Fibroblast of skin of abdomen (primary cell): ENCODE measurements around the gene SERTM2. TPM values are rescaled to one million over a fixed set of nuclear protein-coding genes. Genes with fewer than 3 reads are reported as not detected.
"Not testable (repeated sequence)": the region's sequence is repeated elsewhere in the genome, so short reads cannot be mapped to it uniquely, and the experiment has no call there.

ENCODE experiments used
- DNase-seq: peaks from one replicate; pipeline ENCODE4 v3.0.0-alpha.2; 2013
- polyA plus RNA-seq, 2 experiments: library from polyadenylated mRNA; unstranded; fragments of 120-200 nt; gene quantifications; one replicate each; pipeline ENCODE4 v1.2.1, GENCODE V29; 2013; ENCODE audit not compliant: insufficient read length in 2 of 2

The SERTM2 gene
- polyA plus RNA-seq (2013, experiment 1 of 2; ENCODE audit: insufficient read length): not detected
- polyA plus RNA-seq (2013, experiment 2 of 2; ENCODE audit: insufficient read length): not detected

DNA sequence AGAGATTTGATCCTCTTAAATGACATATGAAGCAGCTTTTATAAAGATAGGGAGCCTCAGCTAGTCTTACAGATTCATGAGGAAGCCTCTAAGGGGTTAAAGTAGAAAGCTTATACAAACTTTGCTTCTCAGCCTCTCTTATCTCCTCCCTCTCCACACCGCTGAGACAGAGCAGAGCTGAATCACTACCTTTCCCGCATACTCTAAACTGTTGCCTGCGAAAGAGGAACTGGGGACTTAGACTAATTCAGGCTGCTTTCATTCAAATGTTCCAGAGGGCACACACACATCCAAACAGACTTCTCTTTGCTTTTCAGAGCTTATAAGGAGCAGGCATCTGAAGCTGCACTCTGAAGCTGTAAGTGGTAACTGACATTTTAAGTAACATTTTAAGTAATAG is at the start of gene SERTM2:
Gene SERTM2 (plus strand): TSS at position 169 of the 400 bp plus-strand sequence. CDS start 7,213 bp downstream, outside the sequence.
- peak; percentile 3 for DNase-seq

DNA sequence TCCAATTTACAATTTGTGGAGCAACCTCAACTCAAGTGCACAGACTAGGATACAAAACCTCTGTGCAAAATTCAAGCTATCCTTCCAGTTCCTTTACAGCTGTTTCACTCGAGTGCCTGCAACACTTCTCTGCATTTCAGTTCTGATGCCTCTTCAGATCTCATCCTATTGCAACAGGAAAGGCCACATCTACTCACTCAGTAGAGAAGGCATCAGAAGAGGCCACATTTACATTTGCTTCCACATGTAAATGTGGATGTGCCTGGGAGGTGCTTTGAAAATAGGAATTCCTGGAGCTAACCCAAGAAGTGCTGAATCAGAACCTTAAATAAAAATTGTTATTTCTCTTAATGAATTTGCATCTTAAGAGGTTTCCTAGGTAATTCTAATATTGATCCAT is 45.8 kb upstream of the SERTM2 start:
- no peak for DNase-seq

DNA sequence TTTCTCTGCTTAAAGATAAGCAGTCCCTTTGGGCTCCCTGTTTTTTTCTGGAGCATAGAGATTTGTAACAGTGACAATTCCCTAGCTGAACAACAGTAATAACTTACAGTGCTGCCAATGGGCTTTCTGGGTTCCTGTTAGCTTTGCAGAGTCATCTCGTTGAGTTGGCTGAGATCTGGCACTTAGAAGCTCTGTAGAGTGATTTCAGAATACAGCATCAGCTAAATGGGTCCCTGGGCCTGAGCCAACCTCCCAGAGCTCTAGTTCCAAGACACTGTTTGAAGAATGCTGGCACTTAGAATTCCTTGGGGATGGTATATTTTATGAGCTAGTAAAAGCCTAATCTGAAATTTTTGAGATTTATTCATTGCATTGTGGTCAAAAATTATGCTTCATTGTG is 43.5 kb upstream of the SERTM2 start:
- no peak for DNase-seq

DNA sequence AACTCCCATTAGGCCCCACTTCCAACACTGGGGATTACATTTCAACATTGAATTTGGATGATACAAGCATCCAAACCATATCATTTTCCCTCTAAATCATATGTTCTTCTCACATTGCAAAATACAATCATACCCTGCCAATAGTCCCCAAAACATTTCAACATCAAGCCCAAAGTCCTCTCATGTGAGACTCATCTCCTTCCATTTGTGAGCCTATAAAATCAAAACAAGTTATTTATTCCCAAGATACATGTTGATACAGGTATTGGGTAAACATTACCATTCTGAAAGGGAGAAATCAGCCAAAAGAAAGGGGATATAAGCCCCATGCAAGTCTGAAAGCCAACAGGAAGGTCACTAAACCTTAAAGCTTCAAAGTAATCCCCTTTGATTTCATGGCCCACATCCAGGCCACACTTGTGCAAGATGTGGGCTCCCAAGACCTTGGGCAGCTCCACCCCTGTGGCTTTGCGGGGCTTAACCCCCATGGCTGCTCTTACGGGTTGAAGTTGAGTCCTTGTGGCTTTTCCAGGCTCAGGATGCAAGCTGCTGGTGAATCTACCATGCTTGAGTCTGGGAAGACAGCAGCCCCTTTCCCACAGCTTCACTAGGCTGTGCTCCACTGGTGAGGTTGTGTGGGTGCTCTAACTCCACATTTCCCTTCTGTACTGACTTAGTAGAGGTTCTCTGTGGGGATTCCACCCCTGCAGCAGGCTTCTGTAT is 40.6 kb upstream of the SERTM2 start:
- DNase-seq: no peak

DNA sequence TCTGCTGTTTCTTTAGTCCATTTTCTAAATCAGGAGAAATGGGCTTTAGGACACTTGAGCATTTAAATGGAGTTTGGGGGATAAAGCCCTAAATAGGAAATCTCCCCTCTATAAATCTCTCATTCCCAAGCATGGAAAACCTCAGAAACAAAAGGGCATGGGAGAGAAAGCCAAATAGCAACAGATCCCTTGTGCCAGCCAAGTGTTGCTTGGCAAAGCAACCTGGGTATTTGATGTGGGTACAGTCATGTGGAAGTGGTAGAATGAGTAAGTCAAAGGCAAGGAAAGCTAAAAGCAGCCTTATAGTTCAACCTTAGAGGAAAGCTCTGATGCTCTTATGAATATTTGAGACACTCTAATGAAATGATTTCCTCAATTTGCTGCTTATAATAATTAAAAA is 29.5 kb upstream of the SERTM2 start:
- no peak for DNase-seq

DNA sequence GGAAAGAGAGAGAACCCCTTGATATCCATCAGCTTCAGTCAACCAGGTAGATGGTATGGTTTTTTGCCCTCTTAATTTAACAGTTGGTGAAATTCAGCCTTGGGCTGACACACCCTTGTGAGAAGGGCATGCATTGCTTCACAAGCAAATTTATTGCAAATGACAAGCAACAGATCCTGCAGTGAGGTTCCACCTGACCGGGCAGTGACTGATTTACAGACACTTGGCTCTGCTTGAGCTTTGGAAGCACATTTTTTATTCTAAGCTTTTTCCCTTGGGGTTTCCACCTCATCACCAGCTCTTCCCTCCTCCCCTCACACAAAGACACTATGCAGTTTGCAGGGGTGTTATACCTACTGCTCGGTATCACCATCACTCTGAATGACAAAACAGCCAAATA is 28.3 kb upstream of the SERTM2 start:
- DNase-seq: no peak

DNA sequence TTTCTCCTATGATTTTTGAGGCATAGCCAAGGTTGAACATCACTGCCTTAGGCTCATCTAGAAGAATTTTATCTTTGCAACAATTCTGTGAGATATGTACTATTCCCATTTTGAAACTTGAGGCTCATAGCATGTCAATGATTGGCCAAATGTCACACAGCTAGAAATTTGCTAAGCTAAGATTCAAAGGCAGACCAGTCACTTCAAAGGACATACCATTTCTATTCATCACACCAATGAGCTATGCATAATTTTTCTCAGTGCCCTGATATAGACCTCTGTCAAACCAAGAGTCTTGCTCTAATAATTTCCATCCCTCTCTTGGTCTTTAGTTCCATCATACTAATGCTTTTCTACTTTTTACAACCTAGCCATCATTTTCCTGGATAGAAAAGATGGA is 27.6 kb upstream of the SERTM2 start:
- DNase-seq: no peak

DNA sequence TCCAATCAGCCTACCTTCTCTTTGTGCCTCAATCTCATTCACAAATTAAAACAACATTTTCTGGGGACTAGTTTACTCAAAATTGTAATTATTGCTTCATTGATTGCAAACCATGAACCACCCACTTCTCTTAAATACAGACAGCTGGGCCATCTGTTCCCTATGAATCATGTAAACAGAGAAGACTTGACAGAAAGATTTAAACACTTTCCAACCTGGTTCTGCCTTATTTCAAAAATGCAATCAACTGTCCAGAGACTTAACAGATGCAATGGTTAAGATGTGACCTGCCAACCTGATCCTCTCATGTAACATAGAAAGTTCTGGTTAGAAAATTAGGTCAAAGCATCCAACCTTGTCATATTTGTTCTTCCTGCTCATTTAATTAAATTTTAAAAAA is 20.8 kb upstream of the SERTM2 start:
- DNase-seq: peak; percentile 9

DNA sequence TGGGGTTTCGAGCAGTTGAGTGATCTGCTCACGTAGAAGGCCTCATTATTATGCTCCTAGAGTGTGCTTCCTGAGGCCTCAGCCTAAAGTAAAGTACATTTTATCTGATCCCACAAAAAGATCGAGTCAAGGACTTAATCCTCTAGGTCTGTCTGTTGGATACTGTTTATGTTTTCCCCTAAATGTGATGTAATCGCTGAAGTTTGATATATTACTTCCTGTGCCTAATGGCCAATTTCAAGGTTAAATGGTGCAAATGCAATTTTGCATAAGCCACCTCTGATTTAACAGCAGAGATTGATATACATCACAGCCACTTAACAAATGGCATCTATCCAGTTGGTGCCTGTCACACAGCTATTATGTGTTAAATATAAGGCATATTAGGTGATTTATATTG is 19.4 kb upstream of the SERTM2 start:
- DNase-seq: no peak

DNA sequence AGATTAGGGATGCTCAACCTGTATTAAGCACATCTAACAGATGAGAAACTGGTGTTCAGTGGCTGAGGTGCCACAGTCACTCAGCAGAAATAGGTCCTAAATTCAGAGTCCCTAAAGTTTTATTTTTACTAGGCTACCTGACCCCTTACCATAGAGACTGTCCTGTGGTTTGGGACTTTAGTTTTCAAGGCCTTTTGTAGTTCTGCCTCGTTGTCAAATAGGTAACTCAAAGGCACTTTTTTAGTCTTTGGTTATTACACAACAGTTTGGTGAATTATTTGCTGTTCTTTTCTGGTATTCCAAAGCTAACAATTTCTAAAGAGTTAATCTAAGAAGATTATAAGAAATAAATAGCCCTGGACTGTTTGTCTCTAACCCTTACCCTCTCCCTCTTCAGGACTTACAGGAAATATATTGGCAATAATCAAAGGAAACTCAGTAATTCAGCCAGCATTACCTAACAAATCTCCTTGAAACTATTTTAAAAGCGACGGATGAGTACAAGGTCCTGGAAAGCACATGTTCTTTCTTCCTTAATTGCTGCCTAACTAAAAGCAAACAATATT is 12.8 kb upstream of the SERTM2 start:
- DNase-seq: no peak

DNA sequence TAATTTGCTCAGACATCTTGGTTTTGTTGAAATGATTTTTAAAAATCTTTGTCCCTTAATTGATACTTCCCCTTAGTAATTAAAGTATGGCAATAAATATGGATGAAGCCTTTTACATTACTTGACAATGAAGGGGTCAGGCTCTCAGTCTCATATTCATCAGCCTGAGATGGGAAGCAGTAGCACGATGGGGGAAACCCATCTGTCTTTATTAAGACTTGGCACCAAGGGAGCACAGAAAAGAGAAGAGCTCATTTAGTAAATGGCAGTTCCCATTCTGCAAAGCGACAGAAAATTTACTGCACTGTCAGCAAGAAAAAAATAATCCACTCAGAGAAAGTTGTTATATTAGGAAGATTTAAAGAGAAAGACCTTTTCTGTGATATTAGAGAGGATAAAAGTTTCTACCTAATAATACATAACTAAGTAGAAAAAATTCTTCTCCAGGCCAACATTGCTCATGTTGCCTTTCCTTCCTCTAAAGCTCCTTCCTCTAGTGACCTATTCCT is 7.9 kb upstream of the SERTM2 start:
- no peak for DNase-seq

DNA sequence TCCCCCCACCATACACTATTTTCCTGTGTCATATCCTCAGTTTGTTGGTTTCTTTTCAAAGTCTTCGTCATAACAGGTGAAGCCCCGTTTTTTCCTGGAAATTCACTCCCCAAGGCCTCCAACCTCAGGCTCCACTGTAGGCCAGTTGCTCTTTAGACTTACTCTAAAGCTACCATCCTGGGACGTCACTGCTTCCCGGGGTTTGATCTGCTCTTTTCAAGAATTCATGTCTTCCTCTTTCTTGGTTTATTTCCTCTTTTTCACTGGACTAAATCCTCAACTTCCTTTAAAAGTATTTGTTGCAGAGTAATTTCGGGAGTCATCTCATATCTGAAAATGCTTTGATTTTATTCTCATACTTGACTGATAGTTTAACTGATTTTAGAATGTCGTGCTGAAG is 6.5 kb upstream of the SERTM2 start:
- no peak for DNase-seq

DNA sequence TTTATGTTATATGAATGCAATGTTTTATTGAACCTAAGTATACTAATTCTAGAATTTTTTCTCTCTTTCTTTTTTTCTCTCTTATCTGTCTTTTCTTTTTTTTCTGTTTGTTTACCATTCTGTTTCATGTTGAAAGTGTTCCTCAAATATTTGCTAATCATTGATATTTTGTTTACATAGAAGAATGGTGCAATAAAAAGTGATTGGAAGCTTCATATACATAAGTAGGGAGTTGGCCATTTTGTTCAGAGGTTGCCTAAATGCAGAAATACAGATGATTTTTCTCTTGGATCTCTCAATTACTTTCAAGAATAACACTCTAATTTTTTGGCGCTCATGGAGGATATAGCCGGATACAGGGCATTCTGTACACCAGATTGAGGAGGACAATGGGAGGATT is 5.7 kb upstream of the SERTM2 start:
- DNase-seq: no peak

DNA sequence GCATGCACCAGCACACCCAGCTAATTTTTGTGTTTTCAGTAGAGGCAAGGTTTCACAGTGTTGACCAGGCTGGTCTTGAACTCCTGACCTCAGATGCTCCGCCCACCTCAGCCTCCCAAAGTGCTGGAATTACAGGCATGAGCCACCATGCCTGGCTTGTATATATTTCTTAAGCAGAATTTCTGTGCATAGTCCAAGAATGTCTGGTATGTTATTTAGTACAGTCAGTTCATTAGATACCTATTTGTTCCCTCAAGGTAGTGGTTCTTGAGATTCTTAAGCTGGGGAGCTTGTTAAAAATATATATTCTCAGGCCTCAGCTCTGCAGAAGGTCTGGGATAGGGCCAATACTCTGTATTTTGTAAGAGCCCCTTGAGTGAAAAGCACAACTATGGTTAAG is 4.6 kb upstream of the SERTM2 start:
- peak; percentile 4 for DNase-seq

DNA sequence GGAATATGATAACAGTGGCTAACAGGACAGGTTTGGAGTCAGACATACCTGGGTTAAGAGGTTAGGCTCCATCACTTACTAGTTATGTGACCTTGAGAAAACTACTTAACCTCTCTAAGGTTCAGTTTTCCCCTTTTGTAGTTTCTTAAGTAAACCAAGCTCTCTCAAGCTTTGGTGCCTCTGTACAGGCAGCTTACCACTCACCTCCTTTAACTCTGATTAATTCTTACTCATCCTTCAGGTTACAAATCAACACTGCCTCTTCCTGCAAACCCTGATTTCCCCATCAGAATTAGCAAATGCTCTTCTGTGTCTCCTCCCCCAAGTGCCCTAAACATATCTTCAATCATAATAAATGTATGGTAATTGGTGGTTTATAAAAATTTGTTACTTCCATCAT is 3.5 kb upstream of the SERTM2 start:
- DNase-seq: no peak

DNA sequence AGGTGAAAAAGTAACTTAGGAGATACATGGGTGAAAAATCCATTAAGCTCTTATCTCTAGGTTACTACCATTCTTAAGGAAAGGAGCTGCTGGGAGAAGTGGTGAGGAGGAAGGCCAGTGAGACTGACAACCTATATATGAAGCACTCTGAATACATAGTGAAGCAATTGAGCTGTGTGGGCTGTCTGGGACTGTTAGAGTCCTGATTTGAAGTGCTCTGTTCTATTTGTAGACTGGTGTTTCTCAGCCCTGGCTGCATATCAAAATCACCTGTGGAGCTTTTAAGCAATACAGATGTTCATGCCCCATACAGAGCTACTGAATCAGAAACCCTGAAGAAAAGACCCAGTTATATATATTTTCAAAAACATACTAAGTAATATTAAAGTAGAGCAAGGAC is 3.9 kb downstream of the SERTM2 start:
- no peak for DNase-seq

DNA sequence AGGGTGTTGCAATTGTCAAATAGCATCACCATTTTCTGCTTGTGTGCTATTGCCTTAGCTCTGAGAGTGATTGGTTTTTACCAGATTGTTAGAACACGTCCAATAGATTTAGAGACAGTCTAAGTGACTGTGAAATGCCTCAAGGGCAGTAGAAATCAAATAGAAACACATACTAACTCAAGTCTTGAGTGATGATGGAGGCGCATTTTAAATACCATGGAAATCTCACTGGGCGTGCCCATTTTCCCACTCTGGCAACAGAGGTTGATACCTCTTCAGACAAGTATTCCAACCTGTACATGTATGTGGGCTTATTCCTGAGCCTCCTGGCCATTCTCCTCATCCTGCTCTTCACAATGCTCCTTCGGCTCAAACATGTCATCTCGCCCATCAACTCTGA is 7.2 kb downstream of the SERTM2 start:
- no peak for DNase-seq

DNA sequence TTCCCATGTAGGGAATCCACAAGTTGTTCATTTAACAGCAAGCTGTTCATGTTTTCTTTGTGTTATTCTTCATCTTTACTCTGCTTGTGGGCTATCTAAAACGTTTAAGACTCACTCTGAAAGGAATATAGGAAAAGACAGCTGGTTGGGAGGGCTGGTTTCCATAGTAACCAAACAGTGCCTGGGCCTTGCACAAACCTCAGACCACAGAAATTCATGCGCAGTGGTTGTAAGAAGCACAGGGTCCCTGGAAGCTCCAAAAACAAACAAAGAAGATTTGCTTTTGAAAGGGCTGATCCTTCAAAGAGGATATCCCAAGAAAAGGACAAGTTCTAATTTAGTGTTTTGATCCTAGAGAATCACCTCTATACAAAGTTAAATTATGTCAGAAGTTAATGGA is 7.8 kb downstream of the SERTM2 start:
- peak; percentile 76 for DNase-seq

DNA sequence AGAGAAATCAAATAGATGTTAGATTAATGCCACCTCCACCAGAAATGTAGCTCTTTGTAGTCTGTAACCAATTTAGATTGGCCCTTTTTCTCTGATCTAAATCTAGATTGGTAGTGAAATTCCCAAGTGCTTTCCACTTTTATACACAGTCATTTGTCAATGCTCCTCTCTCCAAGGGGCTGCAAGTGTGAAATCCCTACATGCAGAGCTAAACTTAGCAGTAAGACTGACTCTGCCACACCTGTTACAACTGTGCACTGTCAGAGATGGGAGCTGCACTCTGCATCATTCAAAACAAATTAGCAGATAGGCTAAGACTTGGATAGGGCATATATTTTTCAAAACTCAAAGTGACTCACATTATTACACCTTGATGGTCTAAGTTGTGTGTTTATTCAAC is 9.1 kb downstream of the SERTM2 start:
- no peak for DNase-seq

DNA sequence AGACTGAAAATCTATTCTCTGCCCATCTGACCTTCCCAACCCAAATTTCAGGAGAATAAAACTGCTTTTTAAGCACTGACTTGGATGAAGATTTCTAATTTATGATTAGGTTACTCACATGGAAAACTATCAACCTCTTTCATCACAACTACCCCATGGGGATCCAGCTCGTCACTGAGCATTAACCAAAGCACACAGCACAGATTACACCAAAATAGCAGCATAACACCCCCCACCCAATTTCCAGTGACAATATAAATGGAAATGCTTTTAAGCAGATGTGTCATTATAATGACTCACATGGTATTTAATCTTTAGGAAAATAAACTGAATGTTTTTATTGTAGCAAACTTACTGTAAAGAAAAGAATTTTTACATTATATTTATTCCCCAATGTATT is 9.7 kb downstream of the SERTM2 start:
- peak; percentile 23 for DNase-seq

DNA sequence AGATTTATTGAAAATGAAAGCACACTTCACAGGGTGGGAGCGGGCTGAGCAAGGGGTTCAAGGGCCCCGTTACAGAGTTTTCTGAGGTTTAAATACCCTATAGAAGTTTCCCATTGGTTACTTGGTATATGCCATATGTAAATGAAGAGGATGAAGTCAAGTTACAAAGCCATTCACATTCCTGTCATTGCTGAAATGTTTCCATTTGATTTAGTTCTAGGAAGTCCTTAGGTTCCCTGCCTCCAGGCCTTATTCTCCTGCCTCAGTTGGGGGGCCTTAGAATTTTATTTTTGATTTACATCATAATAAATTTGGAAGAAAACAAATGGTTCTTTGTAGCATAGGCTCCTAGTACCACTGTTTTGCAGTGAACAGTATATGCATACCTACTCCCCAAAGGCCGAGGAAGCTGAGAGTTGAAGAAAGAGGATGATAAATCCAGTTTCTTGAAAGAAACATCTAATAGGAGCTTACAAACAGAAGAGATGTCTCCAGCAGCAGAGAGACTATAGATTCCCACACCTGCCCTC is 31.8 kb downstream of the SERTM2 start:
- DNase-seq: no peak

DNA sequence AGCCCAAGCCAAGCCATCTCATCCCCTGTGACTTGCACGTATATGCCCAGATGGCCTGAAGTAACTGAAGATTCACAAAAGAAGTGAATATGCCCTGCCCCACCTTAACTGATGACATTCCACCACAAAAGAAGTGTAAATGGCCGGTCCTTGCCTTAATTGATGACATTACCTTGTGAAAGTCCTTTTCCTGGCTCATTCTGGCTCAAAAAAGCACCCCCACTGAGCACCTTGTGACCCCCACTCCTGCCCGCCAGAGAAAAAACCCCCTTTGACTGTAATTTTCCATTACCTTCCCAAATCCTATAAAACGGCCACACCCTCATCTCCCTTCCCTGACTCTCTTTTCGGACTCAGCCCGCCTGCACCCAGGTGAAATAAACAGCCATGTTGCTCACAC is 37.8 kb downstream of the SERTM2 start:
- DNase-seq: not testable (repeated sequence)

DNA sequence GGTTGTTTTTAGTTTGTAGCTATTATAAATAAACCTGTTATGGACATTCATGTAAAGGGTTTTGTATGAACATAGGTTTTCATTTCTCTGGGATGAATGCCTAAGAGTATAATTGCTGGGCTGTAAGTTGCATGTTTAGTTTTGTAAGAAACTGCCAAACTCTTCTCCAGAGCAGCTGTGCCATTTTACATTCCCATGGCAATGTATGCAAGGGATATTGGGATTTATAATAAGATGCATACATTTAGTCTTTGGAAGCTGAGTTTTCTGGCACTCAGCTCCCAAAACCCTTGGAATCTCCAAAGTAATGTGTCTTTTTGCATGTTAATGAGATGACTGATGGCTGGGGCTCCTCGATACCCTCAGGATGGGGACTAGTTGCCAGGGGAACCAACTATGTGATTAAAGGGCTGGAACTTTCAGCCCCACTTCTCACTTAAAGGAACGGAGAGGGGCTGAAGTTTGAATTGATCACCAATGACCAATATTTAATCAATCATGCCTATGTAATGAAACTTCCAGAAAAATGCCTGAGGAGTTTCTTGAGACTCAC is 44.0 kb downstream of the SERTM2 start:
- DNase-seq: no peak

DNA sequence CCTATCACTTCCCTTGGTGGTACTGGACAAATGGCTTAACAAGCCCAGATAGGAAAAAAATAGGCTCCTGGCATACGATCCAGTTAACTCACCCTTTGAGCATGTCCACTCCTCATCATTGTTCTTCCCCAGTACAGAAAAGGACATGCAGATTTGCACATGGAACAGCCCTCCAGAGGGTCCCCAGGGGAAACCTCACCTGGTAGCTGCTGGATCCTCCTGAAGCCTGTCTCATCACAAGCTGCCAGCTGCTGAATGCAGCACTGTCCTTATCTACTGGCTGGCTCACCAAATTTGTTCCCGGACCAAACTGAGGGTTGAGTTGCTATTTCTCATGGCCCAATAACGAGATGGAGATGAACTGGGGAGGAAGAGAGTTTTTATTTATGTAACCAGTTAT is 49.4 kb downstream of the SERTM2 start:
- DNase-seq: no peak
